Stimulated activated CD4-positive, alpha-beta T cell treated with anti-CD3 and anti-CD28 coated beads, Interleukin-4, amount 100 ng/mL, for 48 hours (primary cell): ENCODE measurements around the gene SLC6A13.
"Not testable (repeated sequence)": the region's sequence is repeated elsewhere in the genome, so short reads cannot be mapped to it uniquely, and the experiment has no call there.

Source experiments
- DNase-seq, 2 donors: peaks; one replicate each; pipeline ENCODE4 v3.0.0-alpha.2; 2020; ENCODE audit warnings: low read depth in 2 of 2

SLC6A13 gene

GRCh38 chr12:197911-198695 lies 64.5 kb downstream of the SLC6A13 start:
- no peak for DNase-seq

- no peak for DNase-seq
Observed at GRCh38 chr12:197347-197746, 65.3 kb downstream of the SLC6A13 start.

GRCh38 chr12:196436-196835 lies 66.2 kb downstream of the SLC6A13 start:
- DNase-seq: no peak

GRCh38 chr12:195951-196350 lies 66.7 kb downstream of the SLC6A13 start:
- DNase-seq: no peak

- DNase-seq: no peak
Observed at GRCh38 chr12:195156-195555, 67.5 kb downstream of the SLC6A13 start.

GRCh38 chr12:194276-194675 lies 68.4 kb downstream of the SLC6A13 start:
- DNase-seq: no peak

- no peak for DNase-seq
Observed at GRCh38 chr12:193261-193660, 69.4 kb downstream of the SLC6A13 start.

- no peak for DNase-seq
Observed at GRCh38 chr12:191541-191940, 71.1 kb downstream of the SLC6A13 start.

- no peak for DNase-seq
Observed at GRCh38 chr12:190881-191280, 71.8 kb downstream of the SLC6A13 start.

- DNase-seq: no peak
Observed at GRCh38 chr12:189622-189962, 73.0 kb downstream of the SLC6A13 start.

GRCh38 chr12:188910-189621 lies 73.6 kb downstream of the SLC6A13 start:
- DNase-seq: peak; percentile 7 to 40

GRCh38 chr12:187986-188909 lies 74.4 kb downstream of the SLC6A13 start:
- not testable (repeated sequence) for DNase-seq

GRCh38 chr12:186006-186625 lies 76.5 kb downstream of the SLC6A13 start:
- DNase-seq: no peak

- no peak for DNase-seq
Observed at GRCh38 chr12:185576-185955, 77.1 kb downstream of the SLC6A13 start.

GRCh38 chr12:184811-185575 lies 77.6 kb downstream of the SLC6A13 start:
- DNase-seq: no peak

GRCh38 chr12:182381-182892 lies 80.2 kb downstream of the SLC6A13 start:
- DNase-seq: no peak

- DNase-seq: no peak
Observed at GRCh38 chr12:181921-182320, 80.7 kb downstream of the SLC6A13 start.

GRCh38 chr12:180445-180844 lies 82.2 kb downstream of the SLC6A13 start:
- no peak for DNase-seq

GRCh38 chr12:179885-180284 lies 82.8 kb downstream of the SLC6A13 start:
- no peak for DNase-seq

GRCh38 chr12:179131-179884 lies 83.3 kb downstream of the SLC6A13 start:
- no peak for DNase-seq
